AG04449 (cell line): ENCODE data around the gene KCNJ14.

Experiments used
- CTCF ChIA-PET: fragments of 350-600 bp; formaldehyde crosslinking; extraction: SDS; loops from one replicate; lab custom pipeline; 2021; ENCODE audit warnings: antibody characterized with exemption; lab: Yijun Ruan, JAX
- POLR2A ChIA-PET: fragments of 400-600, 350-600 bp; formaldehyde crosslinking; extraction: SDS; loops from one replicate; lab custom pipeline; 2020; ENCODE audit warnings: antibody characterized with exemption, inconsistent platforms; lab: Yijun Ruan, JAX
- DNase-seq: peaks from one replicate; pipeline ENCODE4 v3.0.0-alpha.2; 2010; ENCODE audit warnings: low read depth, low spot score
- H3K4me3 ChIP-seq: 2 replicates; pipeline ENCODE4 v1.5.1; 2011; ENCODE audit warnings: low read depth, mild to moderate bottlenecking, control low read depth, low read length
- CTCF ChIP-seq: IDR thresholded peaks from one replicate; pipeline ENCODE4 v1.5.1; 2011; ENCODE audit warnings: mild to moderate bottlenecking, moderate library complexity, low read length, control low read depth, inconsistent platforms; ENCODE audit not compliant: insufficient read depth; ENCODE audit errors: missing control alignments

The KCNJ14 gene

GRCh38 chr19:48455171-48455907, at the start of gene KCNJ14:
KCNJ14 (plus strand) TSS chr19:48455574; CDS start chr19:48461725, 6,151 bp downstream.
- POLR2A ChIA-PET, result no interaction called here
- no peak for TF ChIP-seq CTCF
- no peak for DNase-seq
- no peak within 1 kb of the TSS for H3K4me3 ChIP-seq
- CTCF ChIA-PET, result interaction anchor here (0.7 to 1.0 kb wide), 2 partner anchors 10 to 133 kb away, joined by 3 read pairs; no protein-coding TSS in a partner anchor

- no peak for DNase-seq
Measured at GRCh38 chr19:48405850-48406249, 49.5 kb upstream of the KCNJ14 start.

GRCh38 chr19:48413879-48414587, 41.3 kb upstream of the KCNJ14 start:
- TF ChIP-seq CTCF, result no peak
- no peak for DNase-seq
- POLR2A ChIA-PET, result no interaction called here

More at GRCh38 chr19:48405850-48406249, 49.5 kb upstream of the KCNJ14 start:
- TF ChIP-seq CTCF, result no peak
- CTCF ChIA-PET, result interaction anchor here (1.0 to 4.4 kb wide), 2 partner anchors 15 to 139 kb away, joined by 3 to 40 read pairs; partner anchors contain the start of gene KDELR1
- H3K4me3 ChIP-seq, result no peak overlapping the region
- POLR2A ChIA-PET, result no interaction called here

GRCh38 chr19:48415395-48415794, 40.0 kb upstream of the KCNJ14 start:
- H3K4me3 ChIP-seq, result peak overlapping the region; percentile 36
- ChIA-PET POLR2A (no interaction called here), CTCF (interaction anchor here (0.9 to 1.2 kb wide), 3 partner anchors 13 to 30 kb away, joined by 3 to 4 read pairs (median 3); no protein-coding TSS in a partner anchor)
- no peak for TF ChIP-seq CTCF
- DNase-seq, result no peak

More at GRCh38 chr19:48413879-48414587, 41.3 kb upstream of the KCNJ14 start:
- no peak overlapping the region for H3K4me3 ChIP-seq
- CTCF ChIA-PET, result interaction anchor here (1.0 to 3.2 kb wide), 3 partner anchors 9 to 31 kb away, joined by 3 to 11 read pairs (median 3); partner anchors contain the start of gene KDELR1

- DNase-seq, result no peak
- no peak for TF ChIP-seq CTCF
- ChIA-PET POLR2A (no interaction called here), CTCF (interaction anchor here (1.0 to 1.2 kb wide), 2 partner anchors 9 to 29 kb away, joined by 3 to 4 read pairs; no protein-coding TSS in a partner anchor)
- H3K4me3 ChIP-seq, result peak overlapping the region; percentile 36
Measured at GRCh38 chr19:48415806-48416221, 39.6 kb upstream of the KCNJ14 start.
